HG03460 (cell line): ENCODE results near the gene PARD6A.
A peak's percentile ranks its signal among the peaks of the same experiment; 100 is the strongest.

Experiments
- ATAC-seq: cut with Tn5 transposase; IDR thresholded peaks from one replicate; pipeline ENCODE4 v1.9.1; 2021; ENCODE audit not compliant: unreplicated experiment

PARD6A gene

DNA sequence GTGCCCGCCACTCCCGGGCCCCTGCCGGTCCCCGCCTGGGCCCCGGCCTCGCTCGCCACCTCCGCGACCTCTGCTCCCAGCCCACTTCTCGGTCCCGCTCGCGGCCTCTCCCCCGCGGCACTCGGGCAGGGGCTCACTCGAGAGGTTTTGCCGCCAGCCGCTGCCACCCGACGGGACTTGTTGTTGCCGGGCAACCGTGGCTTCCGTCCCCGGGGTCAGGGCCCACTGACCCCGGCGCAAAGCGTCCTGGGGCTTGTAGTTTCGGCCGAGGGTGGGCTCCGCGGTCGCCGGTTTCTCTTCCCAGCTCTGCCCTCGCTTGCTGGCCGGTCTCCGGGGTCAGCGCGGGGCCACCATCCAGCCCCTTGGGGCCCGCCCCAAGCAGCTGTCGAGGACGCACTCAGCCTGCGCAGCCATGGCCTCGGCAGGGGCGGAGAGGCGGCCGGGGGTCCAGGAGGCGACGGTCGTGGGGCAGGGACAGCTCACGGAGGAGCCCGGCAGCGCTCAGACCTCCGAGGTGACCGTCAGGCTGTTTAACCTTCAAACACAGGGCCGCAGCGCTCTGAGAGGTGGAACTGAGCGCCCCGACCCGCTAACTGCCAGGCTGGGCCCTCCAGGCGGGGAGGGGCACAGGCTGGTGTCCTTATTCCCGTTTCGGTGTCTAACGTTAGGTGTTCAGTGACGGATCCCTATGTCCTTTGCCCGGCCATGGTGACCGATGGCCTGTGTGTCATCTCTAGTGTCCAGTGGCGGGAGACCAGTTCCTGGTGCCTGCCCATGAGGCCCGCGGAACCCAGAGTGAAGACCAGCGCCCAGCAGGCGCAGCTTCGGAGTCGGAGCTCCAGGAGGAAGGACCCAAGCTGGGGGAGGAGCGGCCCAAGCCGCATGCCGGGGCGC, 6.0 kb downstream of the PARD6A start, which contains the start of the genes C16orf86 and ENKD1:
Gene C16orf86 (plus strand): TSS at position 256 of the 894 bp plus-strand sequence. CDS start 157 bp downstream, at position 413.
Gene ENKD1 (minus strand): TSS at position 192 of the 894 bp plus-strand sequence. CDS start 308 bp downstream, outside the sequence.
- ATAC-seq: peak; percentile 42

DNA sequence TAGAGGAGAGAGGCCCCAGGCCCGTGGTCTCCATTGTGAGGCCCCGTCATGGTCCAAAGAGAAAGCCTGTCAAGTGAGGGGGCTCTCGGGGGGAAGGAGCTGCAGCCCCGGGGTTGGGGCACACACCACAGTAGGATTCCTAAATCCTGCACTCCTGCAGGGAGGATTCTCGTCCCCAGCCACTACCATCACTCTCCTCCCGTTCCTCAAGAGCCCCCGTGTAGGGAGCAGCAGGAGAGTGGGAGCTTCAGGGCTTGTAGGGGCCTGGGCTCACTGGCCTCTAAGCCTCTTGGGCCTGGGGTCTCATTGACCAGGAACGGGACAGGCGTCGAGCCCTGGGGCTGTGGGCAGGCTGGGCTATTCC, 6.7 kb downstream of the PARD6A start:
- ATAC-seq: no peak

DNA sequence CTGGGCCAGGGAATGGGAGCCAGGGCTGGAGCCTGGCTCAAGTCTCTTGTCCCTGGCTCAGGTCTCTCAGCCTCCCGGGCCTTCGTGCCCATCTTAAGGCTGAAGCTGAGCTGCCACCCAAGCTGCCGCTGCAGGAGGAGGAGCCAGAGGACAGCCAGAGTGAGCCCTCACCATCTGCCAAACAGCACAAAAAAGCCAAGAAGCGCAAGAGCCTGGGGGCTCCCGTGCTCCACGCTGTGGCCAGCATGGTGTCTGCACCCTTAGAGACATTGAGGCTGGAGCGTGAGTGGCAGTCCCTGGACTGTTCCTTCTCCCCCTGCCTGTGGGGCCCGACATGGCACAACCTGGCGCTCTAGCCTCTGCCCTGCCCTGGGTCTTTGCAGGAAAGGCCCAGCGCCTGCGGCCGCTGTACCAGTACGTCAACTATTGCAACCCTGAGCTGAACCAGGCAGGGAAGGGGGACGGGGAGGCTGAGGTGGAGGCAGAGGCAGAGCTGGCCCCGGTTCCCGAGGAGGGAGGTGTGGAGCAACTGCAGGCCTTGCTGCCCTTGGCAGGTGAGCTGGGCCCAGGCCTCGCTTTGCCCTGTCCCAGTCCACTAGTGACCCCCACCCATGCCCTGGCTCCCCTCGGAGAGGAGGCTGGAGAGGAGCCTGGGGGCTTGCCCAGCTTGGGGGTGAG, 7.2 kb downstream of the PARD6A start:
- ATAC-seq: peak; percentile 72

DNA sequence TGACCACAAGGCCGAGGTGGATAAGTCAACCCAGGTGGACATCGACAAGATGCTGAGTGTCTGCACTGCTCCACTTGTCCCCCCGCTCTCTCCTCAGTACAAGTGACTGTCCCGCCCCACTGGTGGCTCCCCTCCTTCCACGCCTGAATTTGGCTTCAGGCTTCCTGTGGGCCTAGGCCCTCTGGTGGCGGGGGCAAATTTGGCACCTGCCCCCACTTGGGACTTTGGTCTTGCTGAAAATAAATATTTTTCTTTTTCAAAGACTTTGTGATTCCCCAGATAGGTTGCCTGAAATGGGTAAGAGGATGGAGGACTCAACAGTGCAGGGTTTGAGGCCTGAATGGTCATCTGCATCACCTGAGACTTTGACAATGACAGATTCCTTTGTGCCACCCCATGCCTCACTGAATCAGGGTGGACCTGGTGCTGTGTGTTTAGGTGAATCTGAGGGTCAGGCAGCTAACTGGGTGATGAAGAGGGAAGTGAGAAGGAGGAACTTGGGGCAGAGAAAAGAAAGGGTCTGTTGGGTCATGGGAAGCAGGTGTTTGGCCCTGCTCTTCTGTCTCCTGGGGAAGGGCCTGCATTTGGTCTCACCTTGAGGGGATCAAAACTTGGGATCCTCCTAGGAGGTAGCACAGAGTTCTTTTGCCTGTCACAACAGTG, 7.9 kb downstream of the PARD6A start:
- ATAC-seq: no peak

DNA sequence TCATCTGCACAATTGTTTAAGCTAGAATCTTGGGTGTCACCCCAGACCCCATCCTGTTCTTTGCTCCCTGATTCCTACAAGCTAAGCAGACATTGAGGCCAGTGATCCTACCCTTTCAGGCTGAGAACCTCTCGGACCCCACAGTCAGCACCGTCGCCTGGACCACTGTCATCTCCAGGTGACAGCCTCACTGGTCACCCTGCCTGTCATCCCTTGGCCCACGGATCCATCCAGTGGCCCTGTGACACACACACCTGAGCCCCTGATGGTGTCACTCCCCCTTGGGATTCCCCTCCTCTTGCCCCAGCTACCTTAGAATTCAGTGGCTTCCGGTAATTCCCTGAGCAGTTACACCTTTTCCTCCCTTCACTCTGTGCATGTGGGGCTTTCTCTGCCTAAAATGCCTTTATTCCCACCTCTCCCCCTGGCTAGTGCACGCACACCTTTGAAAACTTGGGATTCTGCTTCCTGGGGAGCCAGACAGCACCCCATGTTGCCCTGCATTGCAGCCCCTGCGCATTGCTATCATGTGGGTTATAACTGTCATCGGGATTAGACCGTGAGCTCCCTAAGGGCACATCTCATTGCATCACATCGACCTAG, 8.8 kb downstream of the PARD6A start:
- ATAC-seq: no peak

DNA sequence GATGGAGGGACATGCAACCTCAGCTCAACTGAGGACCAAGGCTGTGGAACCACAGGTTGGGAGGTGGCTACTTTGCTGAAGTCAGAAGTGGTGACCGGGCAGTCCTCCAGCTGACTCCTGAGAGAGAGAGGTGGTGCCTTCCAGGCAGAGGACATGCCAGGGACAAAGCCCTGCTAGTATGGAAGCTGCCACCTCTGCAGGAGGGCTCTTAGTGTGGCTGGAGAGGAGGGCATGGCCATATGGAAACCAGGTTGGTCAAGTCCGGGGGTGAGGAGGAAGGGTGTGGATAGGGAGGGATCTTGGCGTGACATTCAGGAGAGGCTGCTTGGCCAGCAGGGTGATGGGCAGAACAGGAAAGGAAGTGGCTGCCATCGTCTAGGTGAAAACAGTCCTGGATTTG, 11.5 kb downstream of the PARD6A start:
- no peak for ATAC-seq

- no peak for ATAC-seq
Measured at GRCh38 chr16:67672739-67673662, 12.2 kb downstream of the PARD6A start.

GRCh38 chr16:67673712-67674580, 13.2 kb downstream of the PARD6A start:
- no peak for ATAC-seq

DNA sequence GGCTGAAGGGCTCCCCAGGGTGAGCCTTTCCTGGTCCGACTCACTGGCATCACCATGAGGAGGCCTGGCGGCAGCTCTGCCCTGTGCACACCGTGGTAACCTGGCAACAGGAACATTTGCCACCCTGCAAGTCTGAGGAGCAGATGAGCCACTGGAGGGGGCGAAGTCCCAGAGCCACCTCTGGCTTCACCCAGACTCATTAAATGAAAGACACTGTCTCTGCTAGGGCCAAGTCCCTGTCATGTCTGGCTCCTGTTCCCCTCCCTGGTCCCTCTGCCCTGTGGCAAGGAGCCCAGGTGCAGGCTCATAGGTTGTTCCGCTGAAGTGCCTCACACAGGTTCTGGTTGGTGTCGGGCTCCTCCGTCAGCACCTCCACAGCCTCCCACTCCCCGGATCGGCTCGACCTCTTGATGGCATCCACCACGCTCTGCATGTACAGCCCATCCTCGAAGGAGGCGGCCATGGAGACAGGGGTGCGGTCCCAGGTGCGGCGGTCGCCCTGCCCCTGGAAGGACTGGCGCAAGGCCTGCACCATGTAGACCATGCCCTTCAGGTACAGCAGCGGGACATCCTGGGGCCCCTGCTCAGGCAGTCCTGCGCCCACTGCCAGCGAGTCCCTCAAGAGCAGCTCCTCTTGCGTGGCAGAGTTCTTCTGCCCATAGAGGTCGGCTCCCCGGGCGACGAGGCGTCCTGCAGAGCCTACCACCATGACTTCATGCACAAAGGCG, 14.3 kb downstream of the PARD6A start:
- no peak for ATAC-seq

GRCh38 chr16:67675579-67675935, 14.8 kb downstream of the PARD6A start:
- ATAC-seq: no peak

DNA sequence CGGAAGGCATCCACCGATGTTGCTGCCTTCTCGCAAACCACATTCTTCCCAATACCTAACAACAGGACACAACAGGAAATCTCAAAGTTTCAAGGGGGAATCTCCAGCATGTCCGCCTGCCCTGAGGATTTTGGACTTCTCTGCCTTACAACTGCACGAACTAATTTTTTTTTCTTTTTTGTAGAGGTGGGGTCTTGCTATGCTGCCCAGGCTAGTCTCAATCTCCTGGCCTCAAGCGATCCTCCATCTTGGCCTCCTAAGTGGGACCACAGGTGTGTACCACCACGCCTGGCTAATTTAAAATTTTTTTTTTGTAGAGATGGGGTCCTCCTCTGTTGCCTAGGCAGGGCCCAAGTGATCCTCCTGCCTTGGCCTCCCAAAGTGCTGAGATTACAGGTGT, 15.2 kb downstream of the PARD6A start:
- ATAC-seq: no peak

DNA sequence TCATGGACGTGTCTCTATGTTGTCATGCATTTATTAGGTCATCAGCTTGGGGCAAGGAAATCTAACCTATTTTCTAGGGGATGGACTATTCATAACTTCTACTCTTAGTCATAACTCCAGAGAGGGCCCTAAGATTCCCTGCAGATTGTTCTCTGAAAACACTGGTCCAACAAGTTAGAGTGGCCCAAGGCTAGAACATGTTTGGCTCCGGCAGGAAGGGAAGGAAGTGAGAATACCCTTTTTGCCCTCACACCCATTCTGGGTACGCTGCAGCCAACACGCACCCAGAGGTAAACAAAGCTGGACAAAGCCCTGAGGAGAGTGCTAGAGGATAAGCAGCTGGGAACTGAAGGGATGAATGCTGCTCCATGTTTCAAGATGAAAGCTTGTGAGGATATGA, 15.8 kb downstream of the PARD6A start:
- ATAC-seq: no peak

DNA sequence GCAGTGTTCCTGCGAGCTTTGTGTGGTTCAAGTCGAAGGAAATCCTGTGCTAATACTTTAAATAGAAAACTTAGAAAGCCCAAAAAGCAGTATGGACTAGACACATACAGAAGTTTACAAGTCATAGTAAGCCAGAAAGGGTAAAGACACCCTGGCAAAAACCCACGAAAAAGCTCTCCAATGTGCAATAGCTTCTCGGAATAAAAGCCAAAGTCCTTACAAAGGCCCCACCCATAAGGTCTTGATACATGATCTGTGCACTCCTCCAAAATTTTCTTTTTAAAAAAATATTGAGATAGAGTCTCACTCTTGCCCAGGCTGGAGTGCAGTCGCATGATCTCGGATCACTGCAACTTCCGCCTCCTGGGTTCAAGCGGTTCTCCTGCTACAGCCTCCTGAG, 16.2 kb downstream of the PARD6A start:
- ATAC-seq: no peak

DNA sequence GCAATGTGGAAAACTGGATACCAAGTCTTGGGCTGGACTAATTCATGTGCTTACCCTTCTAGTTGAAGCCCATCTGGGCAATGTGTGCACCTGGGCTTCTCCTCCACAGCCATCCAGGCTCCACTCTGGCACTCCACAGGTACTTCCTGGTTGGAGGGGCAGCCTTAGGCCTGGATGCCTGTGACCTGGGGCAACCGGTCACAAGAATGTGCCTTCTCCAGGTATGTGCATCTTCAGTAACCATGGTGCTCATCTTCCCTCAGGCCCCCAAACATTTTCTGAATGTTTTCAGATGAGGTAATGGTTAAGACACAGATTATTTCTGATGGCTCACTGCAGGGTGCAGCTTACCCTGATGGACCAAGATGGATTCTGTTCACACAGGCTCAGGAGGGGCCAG, 17.0 kb downstream of the PARD6A start:
- ATAC-seq: no peak

DNA sequence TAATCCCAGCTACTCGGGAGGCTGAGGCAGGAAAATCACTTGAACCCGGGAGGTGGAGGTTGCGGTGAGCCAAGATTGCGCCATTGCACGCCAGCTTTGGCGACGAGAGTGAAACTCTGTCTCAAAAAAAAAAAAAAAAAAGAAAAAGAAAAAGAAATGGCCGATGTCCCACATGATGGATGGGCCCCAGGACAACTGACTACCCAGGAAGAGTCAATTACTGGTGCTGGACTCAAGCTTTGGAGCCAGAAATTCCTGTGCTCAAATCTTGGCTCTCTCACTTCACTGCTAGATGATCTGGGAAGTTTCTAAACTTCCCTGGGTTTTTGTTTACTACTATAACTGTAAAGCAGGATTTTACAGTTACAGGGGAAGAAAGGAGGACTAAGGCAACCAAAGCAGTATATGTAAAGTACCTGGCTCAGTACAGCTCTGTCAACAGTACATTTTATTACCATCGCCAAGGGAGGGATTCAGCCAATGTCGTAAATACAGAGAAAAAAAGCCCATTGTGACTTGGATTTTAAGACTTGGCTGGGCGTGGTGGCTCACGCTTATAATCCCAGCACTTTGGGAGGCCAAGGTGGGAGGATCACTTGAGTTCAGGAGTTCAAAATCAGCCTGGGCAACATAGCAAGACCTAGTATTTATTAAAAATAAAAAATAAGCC, 17.7 kb downstream of the PARD6A start:
- no peak for ATAC-seq

GRCh38 chr16:67679935-67680897, 19.5 kb downstream of the PARD6A start:
- no peak for ATAC-seq

DNA sequence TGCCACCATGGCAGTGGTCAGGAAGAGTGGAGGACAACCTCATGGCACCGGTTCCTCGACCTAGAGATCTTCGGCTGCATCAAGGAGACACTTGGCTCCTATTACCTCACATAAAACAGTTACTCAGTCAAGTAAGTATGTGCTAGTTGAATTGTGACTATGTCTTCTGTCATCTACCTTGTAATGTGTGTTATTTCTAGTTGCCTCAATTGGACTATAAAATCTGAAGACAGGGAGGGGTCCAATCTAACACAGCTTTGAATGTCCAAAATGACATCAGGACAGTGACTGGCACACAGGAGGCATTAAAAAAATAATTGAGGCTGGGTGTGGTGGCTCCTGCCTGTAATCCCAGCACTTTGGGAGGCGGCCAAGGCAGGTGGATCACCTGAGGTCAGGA, 23.0 kb downstream of the PARD6A start:
- no peak for ATAC-seq
